ENCODE measurements around the gene FADS6.

The FADS6 gene

GRCh38 chr17:74857191-74857590, 36.2 kb downstream of the FADS6 start:
- Histone ChIP-seq H2AFZ (ENCODE audit: low read length) (no peak overlapping the region), H3K9me3 (ENCODE audit: insufficient read depth, low read depth, low read length) (no peaks in the 10 kb centered on the region), H3K9me2 (replicated peaks; ENCODE audit: low read depth, low read length) (no peaks in the 10 kb centered on the region), H3K79me2 (ENCODE audit: insufficient read depth, low read length) (no peaks in the 10 kb centered on the region), H3K4me1 (ENCODE audit: insufficient read depth, low read length, poor library complexity, severe bottlenecking) (no peaks in the 10 kb centered on the region), H3K27me3 (ENCODE audit: insufficient read depth, low read length, poor library complexity, severe bottlenecking) (no peaks in the 10 kb centered on the region), H3K4me2 (ENCODE audit: low read depth, low read length, poor library complexity, severe bottlenecking) (no peak overlapping the region), H4K20me1 (ENCODE audit: insufficient read depth, low read length, poor library complexity, severe bottlenecking) (no peaks in the 10 kb centered on the region), H3K9ac (ENCODE audit: low read depth, low read length, poor library complexity, severe bottlenecking) (no peak overlapping the region), H3K36me3 (ENCODE audit: insufficient read depth, low read length) (no peaks in the 10 kb centered on the region), H3F3A (ENCODE audit: low read depth) (no peaks in the 10 kb centered on the region), H3K4me3 (ENCODE audit: low read length, poor library complexity, severe bottlenecking) (no peak overlapping the region)
- no peak for TF ChIP-seq EZH2phosphoT487 (IDR thresholded peaks at IDR 0.05; ENCODE audit: borderline replicate concordance)
- no peak for TF ChIP-seq CTCF (conservative IDR thresholded peaks at IDR 0.05; ENCODE audit: low read length)

GRCh38 chr17:74856112-74856511, 37.3 kb downstream of the FADS6 start:
- no peak overlapping the region for H3K4me2 ChIP-seq (ENCODE audit: low read depth, low read length, poor library complexity, severe bottlenecking)
- no peak for TF ChIP-seq EZH2phosphoT487 (IDR thresholded peaks at IDR 0.05; ENCODE audit: borderline replicate concordance)
- no peak for TF ChIP-seq CTCF (conservative IDR thresholded peaks at IDR 0.05; ENCODE audit: low read length)
- no peaks in the 10 kb centered on the region for H3K27me3 ChIP-seq (ENCODE audit: insufficient read depth, low read length, poor library complexity, severe bottlenecking)
- H3K36me3 ChIP-seq (ENCODE audit: insufficient read depth, low read length): no peaks in the 10 kb centered on the region
- no peaks in the 10 kb centered on the region for H3K9me2 ChIP-seq (replicated peaks; ENCODE audit: low read depth, low read length)
- no peak overlapping the region for H3K9ac ChIP-seq (ENCODE audit: low read depth, low read length, poor library complexity, severe bottlenecking)
- H3K9me3 ChIP-seq (ENCODE audit: insufficient read depth, low read depth, low read length): no peaks in the 10 kb centered on the region
- no peak overlapping the region for H3K4me3 ChIP-seq (ENCODE audit: low read length, poor library complexity, severe bottlenecking)
- H4K20me1 ChIP-seq (ENCODE audit: insufficient read depth, low read length, poor library complexity, severe bottlenecking): no peaks in the 10 kb centered on the region
- no peaks in the 10 kb centered on the region for H3K4me1 ChIP-seq (ENCODE audit: insufficient read depth, low read length, poor library complexity, severe bottlenecking)
- no peak overlapping the region for H2AFZ ChIP-seq (ENCODE audit: low read length)
- no peaks in the 10 kb centered on the region for H3K79me2 ChIP-seq (ENCODE audit: insufficient read depth, low read length)
- no peaks in the 10 kb centered on the region for H3F3A ChIP-seq (ENCODE audit: low read depth)

- H3K4me2 ChIP-seq (ENCODE audit: low read depth, low read length, poor library complexity, severe bottlenecking): no peak overlapping the region
- no peak overlapping the region for H3K4me3 ChIP-seq (ENCODE audit: low read length, poor library complexity, severe bottlenecking)
- H4K20me1 ChIP-seq (ENCODE audit: insufficient read depth, low read length, poor library complexity, severe bottlenecking): no peaks in the 10 kb centered on the region
- no peaks in the 10 kb centered on the region for H3K4me1 ChIP-seq (ENCODE audit: insufficient read depth, low read length, poor library complexity, severe bottlenecking)
- no peaks in the 10 kb centered on the region for H3F3A ChIP-seq (ENCODE audit: low read depth)
- no peaks in the 10 kb centered on the region for H3K27me3 ChIP-seq (ENCODE audit: insufficient read depth, low read length, poor library complexity, severe bottlenecking)
- no peaks in the 10 kb centered on the region for H3K79me2 ChIP-seq (ENCODE audit: insufficient read depth, low read length)
- no peaks in the 10 kb centered on the region for H3K36me3 ChIP-seq (ENCODE audit: insufficient read depth, low read length)
- no peaks in the 10 kb centered on the region for H3K9me3 ChIP-seq (ENCODE audit: insufficient read depth, low read depth, low read length)
- no peak for TF ChIP-seq CTCF (conservative IDR thresholded peaks at IDR 0.05; ENCODE audit: low read length)
- TF ChIP-seq EZH2phosphoT487 (IDR thresholded peaks at IDR 0.05; ENCODE audit: borderline replicate concordance): no peak
- no peak overlapping the region for H3K9ac ChIP-seq (ENCODE audit: low read depth, low read length, poor library complexity, severe bottlenecking)
- H3K9me2 ChIP-seq (replicated peaks; ENCODE audit: low read depth, low read length): no peaks in the 10 kb centered on the region
- no peak overlapping the region for H2AFZ ChIP-seq (ENCODE audit: low read length)
These were observed 38.1 kb downstream of the FADS6 start for GRCh38 chr17:74855323-74855722.

All from Loucy (cell line).